ENCODE data around the gene IQCK. TPM values are rescaled to one million over a fixed set of nuclear protein-coding genes. Genes with fewer than 3 reads are reported as not detected.

Gene IQCK
- total RNA-seq, 2 experiments from 2014 or later, result 0.73 to 1.1 TPM

- no peaks in the 10 kb centered on the region for H3K36me3 Mint-ChIP-seq (ENCODE audit: low read depth)
- no peak for DNase-seq
- ChIA-PET CTCF (no interaction called here), POLR2A (no interaction called here)
- no peaks in the 10 kb centered on the region for H3K9me3 Mint-ChIP-seq
- no peak overlapping the region for H3K4me3 Mint-ChIP-seq
- H3K4me1 Mint-ChIP-seq, result no peaks in the 10 kb centered on the region
- no peak overlapping the region for H3K27ac Mint-ChIP-seq
- H3K27me3 Mint-ChIP-seq, result no peaks in the 10 kb centered on the region
These were observed 119.4 kb downstream of the IQCK start for GRCh38 chr16:19837331-19837980.

DNA sequence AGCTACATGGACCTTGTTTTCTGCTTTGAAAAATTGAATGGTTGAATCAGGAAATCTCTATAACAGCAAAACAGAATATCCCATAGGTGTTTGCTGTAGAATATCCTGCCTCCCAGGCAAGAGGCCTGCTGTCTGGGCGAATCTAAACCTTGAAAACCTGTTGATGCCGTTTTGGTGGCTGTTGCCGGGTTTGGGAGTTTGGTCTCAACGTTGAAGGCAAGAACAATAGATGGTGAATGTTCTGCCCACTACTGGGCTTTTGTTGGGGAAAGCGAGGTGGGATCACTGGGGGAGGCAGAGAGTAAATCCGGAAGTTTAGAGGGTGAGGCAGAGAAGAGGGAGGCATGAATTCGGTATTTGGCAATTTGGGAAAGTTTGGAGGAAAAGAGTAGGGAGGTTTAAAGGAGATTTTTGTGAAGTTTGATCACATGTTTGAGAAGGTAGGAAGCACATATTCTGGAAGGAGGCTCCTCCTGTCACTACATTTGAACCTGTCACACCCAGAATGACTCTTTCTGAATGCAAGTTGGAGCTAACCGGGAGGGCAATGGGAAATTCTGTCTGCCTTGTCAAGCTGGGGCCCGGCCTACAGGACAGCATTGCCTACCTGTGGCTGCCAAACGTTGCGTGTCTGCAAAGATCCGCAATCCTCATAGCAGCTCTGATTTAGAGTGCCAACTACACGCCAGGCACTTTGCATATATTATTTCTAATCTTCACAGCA, 120.1 kb downstream of the IQCK start:
- Mint-ChIP-seq H3K36me3 (ENCODE audit: low read depth) (no peaks in the 10 kb centered on the region), H3K27me3 (no peaks in the 10 kb centered on the region), H3K4me1 (no peaks in the 10 kb centered on the region), H3K27ac (no peak overlapping the region), H3K4me3 (no peak overlapping the region), H3K9me3 (no peaks in the 10 kb centered on the region)
- CTCF ChIA-PET, result no interaction called here
- POLR2A ChIA-PET, result no interaction called here
- DNase-seq, result no peak

DNA sequence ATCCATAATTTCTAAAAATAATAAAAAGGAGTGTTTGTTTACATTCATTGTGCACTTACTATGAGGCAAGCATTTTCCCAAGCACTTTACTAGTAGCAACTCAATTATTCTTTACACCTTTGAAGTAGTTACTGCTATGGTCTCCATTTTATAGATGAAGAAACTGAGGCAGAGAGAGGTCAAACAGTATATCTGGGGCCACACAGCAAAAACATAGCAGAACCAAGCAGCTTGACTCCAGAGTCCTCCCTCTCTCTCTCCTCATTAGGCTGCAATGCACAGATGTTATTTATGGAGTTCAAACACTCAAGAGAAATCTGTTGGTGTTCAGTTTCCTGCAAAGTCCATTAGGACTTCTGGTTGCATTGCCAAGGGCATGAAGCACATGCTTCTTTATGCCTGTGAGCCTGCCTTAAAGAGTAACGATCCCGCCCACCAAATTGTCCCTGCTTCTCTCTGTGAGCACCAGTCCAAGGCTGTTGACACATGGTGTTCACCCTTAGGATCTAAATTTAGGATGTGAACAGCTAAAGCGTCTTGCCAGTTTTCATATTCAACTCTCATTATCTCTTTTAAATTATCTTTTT, 122.5 kb downstream of the IQCK start:
- no peak overlapping the region for H3K4me3 Mint-ChIP-seq
- H3K27me3 Mint-ChIP-seq, result no peaks in the 10 kb centered on the region
- no peaks in the 10 kb centered on the region for H3K4me1 Mint-ChIP-seq
- H3K36me3 Mint-ChIP-seq (ENCODE audit: low read depth), result no peaks in the 10 kb centered on the region
- POLR2A ChIA-PET, result no interaction called here
- H3K27ac Mint-ChIP-seq, result no peak overlapping the region
- H3K9me3 Mint-ChIP-seq, result no peaks in the 10 kb centered on the region
- CTCF ChIA-PET, result no interaction called here
- no peak for DNase-seq

DNA sequence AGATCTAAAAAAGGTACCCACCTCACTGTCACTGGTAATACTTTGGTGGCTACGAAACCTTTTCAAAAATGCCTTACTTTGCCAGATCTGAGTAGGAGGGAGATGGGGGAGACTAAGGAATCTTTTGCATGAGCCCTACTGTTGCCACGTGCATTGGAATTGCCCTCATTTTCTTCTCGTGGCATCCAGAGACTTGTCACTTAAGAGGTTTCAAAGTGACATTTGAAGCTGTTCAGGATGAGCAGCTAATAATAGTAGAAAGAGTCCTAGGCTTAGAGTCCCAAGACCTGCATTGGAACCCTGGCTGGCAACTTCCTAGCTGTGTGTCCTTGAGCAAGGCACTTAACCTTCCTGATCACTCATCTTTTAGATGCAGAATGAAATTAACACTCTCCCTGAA, 123.1 kb downstream of the IQCK start:
- CTCF ChIA-PET, result no interaction called here
- Mint-ChIP-seq H3K27ac (no peak overlapping the region), H3K4me1 (no peaks in the 10 kb centered on the region), H3K36me3 (ENCODE audit: low read depth) (no peaks in the 10 kb centered on the region), H3K4me3 (no peak overlapping the region), H3K27me3 (no peaks in the 10 kb centered on the region), H3K9me3 (no peaks in the 10 kb centered on the region)
- DNase-seq, result no peak
- POLR2A ChIA-PET, result no interaction called here

GRCh38 chr16:19842426-19843157, 124.5 kb downstream of the IQCK start:
- DNase-seq, result no peak
- Mint-ChIP-seq H3K9me3 (no peaks in the 10 kb centered on the region), H3K4me1 (no peaks in the 10 kb centered on the region), H3K27me3 (peaks cover 2% of the 10 kb centered on the region), H3K36me3 (ENCODE audit: low read depth) (no peaks in the 10 kb centered on the region), H3K27ac (no peak overlapping the region), H3K4me3 (no peak overlapping the region)
- ChIA-PET POLR2A (no interaction called here), CTCF (no interaction called here)

DNA sequence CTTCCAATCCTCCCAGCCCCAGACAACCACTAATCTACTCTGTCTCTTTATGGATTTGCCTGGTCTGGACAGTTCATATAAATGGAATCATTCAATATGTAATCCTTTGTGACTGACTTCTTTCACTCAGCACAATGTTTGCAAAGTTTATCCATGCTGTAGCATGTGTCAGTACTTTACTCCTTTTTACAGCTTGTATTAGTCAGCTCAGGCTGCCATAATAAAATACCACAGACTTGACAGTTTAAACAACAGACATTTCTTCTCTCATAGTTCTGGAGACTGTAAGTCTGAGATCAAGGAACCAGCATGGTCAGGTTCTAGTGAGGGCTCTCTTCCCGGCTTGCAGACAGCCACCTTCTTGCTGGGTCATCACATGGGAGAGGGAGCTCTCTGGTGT, 125.3 kb downstream of the IQCK start:
- Mint-ChIP-seq H3K27ac (no peak overlapping the region), H3K4me3 (no peak overlapping the region), H3K4me1 (no peaks in the 10 kb centered on the region), H3K27me3 (peaks cover 2% of the 10 kb centered on the region), H3K9me3 (no peaks in the 10 kb centered on the region), H3K36me3 (ENCODE audit: low read depth) (no peaks in the 10 kb centered on the region)
- DNase-seq, result no peak
- ChIA-PET CTCF (no interaction called here), POLR2A (no interaction called here)

- POLR2A ChIA-PET, result no interaction called here
- no peak overlapping the region for H3K4me3 Mint-ChIP-seq
- peaks cover 2% of the 10 kb centered on the region for H3K27me3 Mint-ChIP-seq
- no peaks in the 10 kb centered on the region for H3K9me3 Mint-ChIP-seq
- no peak overlapping the region for H3K27ac Mint-ChIP-seq
- H3K4me1 Mint-ChIP-seq, result no peaks in the 10 kb centered on the region
- CTCF ChIA-PET, result no interaction called here
- no peak for DNase-seq
- H3K36me3 Mint-ChIP-seq (ENCODE audit: low read depth), result no peaks in the 10 kb centered on the region
These were observed 127.0 kb downstream of the IQCK start for GRCh38 chr16:19844945-19845641.

- no peaks in the 10 kb centered on the region for H3K9me3 Mint-ChIP-seq
- no peak overlapping the region for H3K4me3 Mint-ChIP-seq
- no peak overlapping the region for H3K27ac Mint-ChIP-seq
These were observed 128.4 kb downstream of the IQCK start for GRCh38 chr16:19846436-19846835.

GRCh38 chr16:19848756-19849155, 130.7 kb downstream of the IQCK start:
- CTCF ChIA-PET, result no interaction called here

More at GRCh38 chr16:19846436-19846835, 128.4 kb downstream of the IQCK start:
- H3K36me3 Mint-ChIP-seq (ENCODE audit: low read depth), result no peaks in the 10 kb centered on the region
- peaks cover 2% of the 10 kb centered on the region for H3K27me3 Mint-ChIP-seq
- CTCF ChIA-PET, result interaction anchor here (0.6 kb wide), 1 partner anchor 153 kb away, joined by 3 read pairs; no protein-coding TSS in a partner anchor
- H3K4me1 Mint-ChIP-seq, result no peaks in the 10 kb centered on the region
- no peak for DNase-seq
- POLR2A ChIA-PET, result no interaction called here

DNA sequence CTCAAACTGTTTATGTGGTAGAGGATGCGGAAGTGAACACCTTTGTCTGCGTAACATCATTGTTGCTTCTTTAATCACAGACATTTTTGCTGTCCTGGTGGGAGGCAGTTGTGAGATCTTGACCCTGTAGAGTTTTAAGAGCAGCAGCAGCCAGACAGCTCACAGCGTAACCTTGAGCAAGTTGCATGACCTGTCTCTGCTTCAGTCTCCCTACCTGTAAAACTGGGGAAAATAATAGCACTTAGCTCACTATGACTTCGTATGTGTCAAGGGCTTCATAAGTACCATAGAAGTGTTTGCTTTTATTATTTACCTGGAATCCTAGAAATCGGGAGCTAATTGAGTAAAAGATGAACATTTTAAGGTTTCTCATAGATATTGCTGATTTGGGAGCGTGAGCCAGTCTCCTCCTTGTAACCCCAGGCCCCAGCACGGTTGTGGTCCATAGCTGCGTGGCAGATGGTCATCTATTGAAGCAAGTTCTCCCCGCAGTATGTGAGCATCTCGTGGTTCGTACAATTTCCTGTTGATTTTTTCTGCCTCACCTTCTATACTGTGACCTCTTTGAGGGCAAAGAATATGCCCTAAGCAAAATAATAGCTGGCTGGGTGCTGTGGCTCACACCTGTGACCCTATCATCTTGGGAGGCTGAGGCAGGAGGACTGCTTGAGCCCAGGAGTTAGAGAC, 132.2 kb downstream of the IQCK start:
- POLR2A ChIA-PET, result no interaction called here
- H3K9me3 Mint-ChIP-seq, result no peaks in the 10 kb centered on the region
- CTCF ChIA-PET, result no interaction called here

More at GRCh38 chr16:19848756-19849155, 130.7 kb downstream of the IQCK start:
- POLR2A ChIA-PET, result no interaction called here
- Mint-ChIP-seq H3K4me1 (no peaks in the 10 kb centered on the region), H3K4me3 (no peak overlapping the region), H3K27me3 (peaks cover 2% of the 10 kb centered on the region), H3K36me3 (ENCODE audit: low read depth) (no peaks in the 10 kb centered on the region), H3K27ac (no peak overlapping the region), H3K9me3 (no peaks in the 10 kb centered on the region)
- DNase-seq, result no peak

GRCh38 chr16:19851476-19851875, 133.4 kb downstream of the IQCK start:
- Mint-ChIP-seq H3K36me3 (ENCODE audit: low read depth) (no peaks in the 10 kb centered on the region), H3K4me1 (no peaks in the 10 kb centered on the region), H3K9me3 (no peaks in the 10 kb centered on the region), H3K4me3 (no peak overlapping the region), H3K27ac (no peak overlapping the region), H3K27me3 (peaks cover 2% of the 10 kb centered on the region)
- POLR2A ChIA-PET, result interaction anchor here (0.9 kb wide), 1 partner anchor 11 kb away, joined by 3 read pairs; no protein-coding TSS in a partner anchor
- CTCF ChIA-PET, result interaction anchor here (1.3 kb wide), 1 partner anchor 250 kb away, joined by 3 read pairs; no protein-coding TSS in a partner anchor
- DNase-seq, result no peak

More for the DNA sequence above, 132.2 kb downstream of the IQCK start:
- Mint-ChIP-seq H3K4me3 (no peak overlapping the region), H3K4me1 (no peaks in the 10 kb centered on the region), H3K36me3 (ENCODE audit: low read depth) (no peaks in the 10 kb centered on the region), H3K27ac (no peak overlapping the region), H3K27me3 (peaks cover 2% of the 10 kb centered on the region)
- no peak for DNase-seq

GRCh38 chr16:19853132-19853741, 135.2 kb downstream of the IQCK start:
- ChIA-PET POLR2A (no interaction called here), CTCF (no interaction called here)
- Mint-ChIP-seq H3K27ac (no peak overlapping the region), H3K4me1 (no peaks in the 10 kb centered on the region), H3K36me3 (ENCODE audit: low read depth) (no peaks in the 10 kb centered on the region), H3K27me3 (no peaks in the 10 kb centered on the region), H3K4me3 (no peak overlapping the region), H3K9me3 (no peaks in the 10 kb centered on the region)
- DNase-seq, result no peak
